SK-N-SH (cell line): ENCODE data around the gene MARS1. TPM values are rescaled to one million over a fixed set of nuclear protein-coding genes. Genes with fewer than 3 reads are reported as not detected.

Source experiments
- CTCF ChIA-PET: fragments of 300-600, 350-600 bp; formaldehyde crosslinking; extraction: SDS; loops from one replicate; lab custom pipeline; 2021; lab: Yijun Ruan, JAX
- POLR2A ChIA-PET: fragments of 350-600 bp; sonication (Branson Sonifier 250); formaldehyde crosslinking; extraction: SDS; loops from one replicate; lab custom pipeline; 2020; ENCODE audit warnings: antibody characterized with exemption, inconsistent platforms; lab: Yijun Ruan, JAX
- DNase-seq: peaks from one replicate; pipeline ENCODE4 v3.0.0; 2012
- H2AFZ ChIP-seq: fragments of 200-600 bp; sonication (generic); 2 replicates; pipeline ENCODE4 v1.8.1; 2016; ENCODE audit warnings: antibody characterized with exemption, mild to moderate bottlenecking, low read depth
- H3F3A ChIP-seq: fragments of 200-600 bp; sonication (generic); replicated peaks from 2 replicates; pipeline ENCODE3; 2016; ENCODE audit warnings: antibody characterized with exemption, mild to moderate bottlenecking; ENCODE audit not compliant: insufficient read depth
- H3K27ac ChIP-seq, 2 experiments: fragments of 200-500 bp in 1 of 2; fragments of 200-600 bp in 1 of 2; sonication (Bioruptor generic) in 1 of 2; sonication (generic), shearing (Covaris generic) in 1 of 2; 2 replicates each; pipeline versions ENCODE4 v1.5.1 to v1.6.1; 2014 to 2016; ENCODE audit warnings: low read depth in 2 of 2, inconsistent platforms in 1 of 2, low read length in 1 of 2, mild to moderate bottlenecking in 1 of 2, mixed read lengths in 1 of 2
- H3K27me3 ChIP-seq: fragments of 200-600 bp; sonication (generic), shearing (Covaris generic); 2 replicates; pipeline ENCODE4 v1.6.1; 2016; ENCODE audit warnings: mixed run types; ENCODE audit not compliant: insufficient read depth
- H3K36me3 ChIP-seq, 2 experiments: fragments of 200-500 bp in 1 of 2; fragments of 200-600 bp in 1 of 2; sonication (Bioruptor generic) in 1 of 2; sonication (generic) in 1 of 2; replicated peaks in 1 of 2; 2 replicates each; pipeline versions ENCODE3 to v1.5.1; 2014 to 2016; ENCODE audit warnings: low read length in 1 of 2, mild to moderate bottlenecking in 1 of 2; ENCODE audit not compliant: insufficient read depth in 2 of 2, control insufficient read depth in 1 of 2
- H3K4me1 ChIP-seq, 2 experiments: fragments of 200-500 bp in 1 of 2; fragments of 200-600 bp in 1 of 2; sonication (Bioruptor generic) in 1 of 2; sonication (generic), shearing (Covaris generic) in 1 of 2; 2 replicates each; pipeline versions ENCODE4 v1.5.1 to v1.6.1; 2014 to 2016; ENCODE audit warnings: low read depth in 1 of 2, low read length in 1 of 2, mixed run types in 1 of 2; ENCODE audit not compliant: insufficient read depth in 2 of 2, control insufficient read depth in 1 of 2
- H3K4me2 ChIP-seq: fragments of 200-600 bp; sonication (generic), shearing (Covaris generic); 2 replicates; pipeline ENCODE4 v1.6.1; 2017; ENCODE audit warnings: mixed run types
- H3K4me3 ChIP-seq, 2 experiments: fragments of 200-500 bp in 1 of 2; fragments of 200-600 bp in 1 of 2; sonication (Bioruptor generic) in 1 of 2; sonication (generic), shearing (Covaris generic) in 1 of 2; 2 replicates each; pipeline versions ENCODE4 v1.5.1 to v1.8.1; 2014 to 2016; ENCODE audit warnings: low read depth in 2 of 2, inconsistent platforms in 1 of 2, low read length in 1 of 2, mild to moderate bottlenecking in 1 of 2, mixed read lengths in 1 of 2, moderate library complexity in 1 of 2
- H3K79me2 ChIP-seq: fragments of 200-600 bp; sonication (generic); 2 replicates; pipeline ENCODE4 v1.8.1; 2017; ENCODE audit warnings: mild to moderate bottlenecking; ENCODE audit not compliant: insufficient read depth
- H3K9ac ChIP-seq: fragments of 200-600 bp; sonication (generic); 2 replicates; pipeline ENCODE4 v1.6.1; 2017; ENCODE audit warnings: mixed run types
- H3K9me2 ChIP-seq: fragments of 200-600 bp; sonication (generic); 2 replicates; pipeline ENCODE4 v1.6.1; 2017; ENCODE audit warnings: mixed run types
- H3K9me3 ChIP-seq: fragments of 200-600 bp; sonication (generic); 2 replicates; pipeline ENCODE4 v1.6.1; 2017; ENCODE audit warnings: mixed run types, mild to moderate bottlenecking, moderate library complexity
- H4K20me1 ChIP-seq: fragments of 200-600 bp; sonication (generic); 2 replicates; pipeline ENCODE4 v1.6.1; 2017; ENCODE audit warnings: mild to moderate bottlenecking, mixed run types; ENCODE audit not compliant: insufficient read depth
- ELF1 ChIP-seq: IDR thresholded peaks from 2 replicates; pipeline ENCODE4 v1.4.0; 2012
- EZH2phosphoT487 ChIP-seq: fragments of 200-600 bp; sonication (generic); IDR thresholded peaks from 2 replicates; pipeline ENCODE4 v1.6.1; 2017; ENCODE audit warnings: low read depth, mixed run types, mild to moderate bottlenecking, antibody characterized with exemption, moderate library complexity, borderline replicate concordance
- FOSL2 ChIP-seq: IDR thresholded peaks from 2 replicates; pipeline ENCODE4 v1.4.0; 2012; ENCODE audit warnings: low read depth, mild to moderate bottlenecking, moderate library complexity, borderline replicate concordance
- FOXJ3 ChIP-seq: sonication (generic); formaldehyde crosslinking; IDR thresholded peaks from 2 replicates; pipeline ENCODE4 v1.5.1; 2020; ENCODE audit warnings: mild to moderate bottlenecking, missing genetic modification reagents
- FOXM1 ChIP-seq: IDR thresholded peaks from 2 replicates; pipeline ENCODE4 v1.4.0; 2012; ENCODE audit warnings: low read depth, mild to moderate bottlenecking
- GABPA ChIP-seq: IDR thresholded peaks from 2 replicates; pipeline ENCODE4 v1.4.0; 2012; ENCODE audit warnings: low read depth, mild to moderate bottlenecking
- IRF3 ChIP-seq: fragments of 150-350 bp; IDR thresholded peaks from 2 replicates; pipeline ENCODE4 v1.6.1; 2016; ENCODE audit warnings: mild to moderate bottlenecking, low read depth, low read length
- JUND ChIP-seq: IDR thresholded peaks from 2 replicates; pipeline ENCODE4 v1.4.0; 2012
- MAX ChIP-seq: IDR thresholded peaks from 2 replicates; pipeline ENCODE4 v1.4.0; 2012; ENCODE audit warnings: low read depth
- MEF2A ChIP-seq: IDR thresholded peaks from 2 replicates; pipeline ENCODE4 v1.4.0; 2012; ENCODE audit warnings: low read depth, borderline replicate concordance
- MXI1 ChIP-seq: IDR thresholded peaks from 2 replicates; pipeline ENCODE4 v1.6.1; 2012; ENCODE audit warnings: mild to moderate bottlenecking, low read depth, low read length, improper control_type of control experiment
- NFIC ChIP-seq: IDR thresholded peaks from 2 replicates; pipeline ENCODE4 v1.4.0; 2012; ENCODE audit warnings: borderline replicate concordance
- NRF1 ChIP-seq: IDR thresholded peaks from 2 replicates; pipeline ENCODE4 v1.6.1; 2012; ENCODE audit warnings: low read depth, mild to moderate bottlenecking, low read length
- POLR2AphosphoS5 ChIP-seq: IDR thresholded peaks from 2 replicates; pipeline ENCODE4 v1.6.1; 2012; ENCODE audit warnings: low read depth, low read length
- REST ChIP-seq: IDR thresholded peaks from 2 replicates; pipeline ENCODE4 v1.6.1; 2012; ENCODE audit warnings: mild to moderate bottlenecking, low read depth, low read length, moderate library complexity
- RXRA ChIP-seq: IDR thresholded peaks from 2 replicates; pipeline ENCODE4 v1.4.0; 2012; ENCODE audit warnings: low read depth, mild to moderate bottlenecking, borderline replicate concordance
- SIN3A ChIP-seq: IDR thresholded peaks from 2 replicates; pipeline ENCODE4 v1.6.1; 2012; ENCODE audit warnings: low read depth, mild to moderate bottlenecking, low read length, moderate library complexity, borderline replicate concordance
- TAF1 ChIP-seq: IDR thresholded peaks from 2 replicates; pipeline ENCODE4 v1.6.1; 2012; ENCODE audit warnings: low read depth, mild to moderate bottlenecking, low read length, moderate library complexity, borderline replicate concordance
- USF2 ChIP-seq: fragments of 150-350 bp; IDR thresholded peaks from 2 replicates; pipeline ENCODE4 v1.6.1; 2017; ENCODE audit warnings: antibody characterized with exemption, low read length, low read depth, borderline replicate concordance
- WGBS: methylation state at CpG from one replicate; pipeline ENCODE4 v1.1.6; 2017; ENCODE audit warnings: low lambda C conversion rate; 5-methylcytosine and 5-hydroxymethylcytosine counted together
- polyA plus RNA-seq, 3 experiments: library from polyadenylated mRNA; depleted of rRNA; stranded (reverse); fragments of >200 nt; gene quantifications; 2 replicates each; pipeline ENCODE4 v1.2.3, GENCODE V29; 2012

MARS1 gene
- polyA plus RNA-seq, 1 of the 3 experiments (the other 2 are of a cell fraction): 158 TPM

GRCh38 chr12:57470970-57471656 is 16.8 kb upstream of the MARS1 start:
- no peak overlapping the region for H3K4me3 ChIP-seq
- no peaks in the 10 kb centered on the region for H3K79me2 ChIP-seq
- no peaks in the 10 kb centered on the region for H3K9me3 ChIP-seq
- peaks cover 0 to 8% of the 10 kb centered on the region in 2 experiments; a peak in 2 of 4 replicates for H3K4me1 ChIP-seq
- no peaks in the 10 kb centered on the region for H3K9me2 ChIP-seq
- H3K9ac ChIP-seq: no peak overlapping the region
- H3K27me3 ChIP-seq: peaks cover 90% of the 10 kb centered on the region
- H2AFZ ChIP-seq: no peak overlapping the region
- H3K4me2 ChIP-seq: no peak overlapping the region
- WGBS: 39% methylated on average over 4 of the region's 4 CpGs
- H3K36me3 ChIP-seq: no peaks in the 10 kb centered on the region
- CTCF ChIA-PET: interaction anchor here (1.2 to 2.3 kb wide), 6 partner anchors 9 to 231 kb away, joined by 3 to 15 read pairs (median 8); partner anchors contain the start of genes GLI1 and INHBE
- no peak for DNase-seq
- H3F3A ChIP-seq: no peaks in the 10 kb centered on the region
- no peak for TF ChIP-seq POLR2AphosphoS5
- no peak for TF ChIP-seq MAX
- no peak for TF ChIP-seq EZH2phosphoT487
- TF ChIP-seq USF2: no peak
- H4K20me1 ChIP-seq: no peaks in the 10 kb centered on the region
- POLR2A ChIA-PET: interaction anchor here (1.2 kb wide), 1 partner anchor 12 kb away, joined by 3 read pairs; no protein-coding TSS in a partner anchor
- H3K27ac ChIP-seq: no peak overlapping the region

- no peaks in the 10 kb centered on the region for H4K20me1 ChIP-seq
- ChIA-PET CTCF (interaction anchor here (1.2 to 2.3 kb wide), 6 partner anchors 9 to 258 kb away, joined by 3 to 15 read pairs (median 6); partner anchors contain the start of genes GLI1 and INHBE), POLR2A (interaction anchor here (1.2 kb wide), 1 partner anchor 13 kb away, joined by 3 read pairs; no protein-coding TSS in a partner anchor)
- no peak overlapping the region for H3K9ac ChIP-seq
- no peaks in the 10 kb centered on the region for H3K79me2 ChIP-seq
- peaks cover 0 to 10% of the 10 kb centered on the region in 2 experiments; a peak in 2 of 4 replicates for H3K4me1 ChIP-seq
- DNase-seq: no peak
- peaks cover 95% of the 10 kb centered on the region for H3K27me3 ChIP-seq
- WGBS: 50% methylated on average over 3 of the region's 3 CpGs
- H3K4me3 ChIP-seq: no peak overlapping the region
- no peak for TF ChIP-seq IRF3
- TF ChIP-seq GABPA: no peak
- TF ChIP-seq SIN3A: no peak
- TF ChIP-seq MXI1: no peak
- no peak for TF ChIP-seq REST
- no peak for TF ChIP-seq ELF1
- no peak for TF ChIP-seq POLR2AphosphoS5
- TF ChIP-seq FOXJ3: no peak
- no peak for TF ChIP-seq RXRA
- no peak for TF ChIP-seq NRF1
- TF ChIP-seq FOSL2: no peak
- TF ChIP-seq FOXM1: no peak
- no peak for TF ChIP-seq MEF2A
- TF ChIP-seq TAF1: no peak
- TF ChIP-seq NFIC: no peak
- no peak for TF ChIP-seq MAX
- no peak for TF ChIP-seq EZH2phosphoT487
- no peak for TF ChIP-seq JUND
- no peak overlapping the region for H3K27ac ChIP-seq
- H3K36me3 ChIP-seq: no peaks in the 10 kb centered on the region
- no peaks in the 10 kb centered on the region for H3K9me2 ChIP-seq
- H3F3A ChIP-seq: no peaks in the 10 kb centered on the region
- H3K4me2 ChIP-seq: no peak overlapping the region
- H3K9me3 ChIP-seq: no peaks in the 10 kb centered on the region
- no peak overlapping the region for H2AFZ ChIP-seq
Observed at GRCh38 chr12:57471661-57472060, 16.2 kb upstream of the MARS1 start.
